ENCODE data around the gene FAM43B.

- no peak for TF ChIP-seq CTCF (IDR thresholded peaks at IDR 0.05 in 2 of 3, conservative IDR thresholded peaks at IDR 0.05 in 1 of 3; ENCODE audit: control insufficient read depth in 2 of 3, extremely low read depth in 1 of 3, insufficient read depth in 1 of 3, low read depth in 3 of 3, low read length in 3 of 3)
- no peak for TF ChIP-seq GABPA (IDR thresholded peaks at IDR 0.05; ENCODE audit: low read depth)
- TF ChIP-seq EZH2 (IDR thresholded peaks at IDR 0.05; ENCODE audit: borderline replicate concordance, control insufficient read depth, low read depth, low read length): no peak
- no peak for TF ChIP-seq NRF1 (conservative IDR thresholded peaks at IDR 0.05; ENCODE audit: low read depth, low read length)
- no peak for TF ChIP-seq ATF2 (IDR thresholded peaks at IDR 0.05; ENCODE audit: low read length)
- no peak for TF ChIP-seq POLR2A (IDR thresholded peaks at IDR 0.05; ENCODE audit: low read depth, low read length)
- TF ChIP-seq NR2F1 (conservative IDR thresholded peaks at IDR 0.05): no peak
- TF ChIP-seq SMC3 (IDR thresholded peaks at IDR 0.05; ENCODE audit: borderline replicate concordance, low read length): no peak
These were observed 22.1 kb upstream of the FAM43B start for GRCh38 chr1:20530306-20530705.

All from GM12878 (cell line).